ENCODE data around the gene CIAO1. TPM values are rescaled to one million over a fixed set of nuclear protein-coding genes. Genes with fewer than 3 reads are reported as not detected.
A peak's percentile ranks its signal among the peaks of the same experiment; 100 is the strongest.

The CIAO1 gene
- total RNA-seq, 1 experiment from 2014 or later, result 82.8 TPM

DNA sequence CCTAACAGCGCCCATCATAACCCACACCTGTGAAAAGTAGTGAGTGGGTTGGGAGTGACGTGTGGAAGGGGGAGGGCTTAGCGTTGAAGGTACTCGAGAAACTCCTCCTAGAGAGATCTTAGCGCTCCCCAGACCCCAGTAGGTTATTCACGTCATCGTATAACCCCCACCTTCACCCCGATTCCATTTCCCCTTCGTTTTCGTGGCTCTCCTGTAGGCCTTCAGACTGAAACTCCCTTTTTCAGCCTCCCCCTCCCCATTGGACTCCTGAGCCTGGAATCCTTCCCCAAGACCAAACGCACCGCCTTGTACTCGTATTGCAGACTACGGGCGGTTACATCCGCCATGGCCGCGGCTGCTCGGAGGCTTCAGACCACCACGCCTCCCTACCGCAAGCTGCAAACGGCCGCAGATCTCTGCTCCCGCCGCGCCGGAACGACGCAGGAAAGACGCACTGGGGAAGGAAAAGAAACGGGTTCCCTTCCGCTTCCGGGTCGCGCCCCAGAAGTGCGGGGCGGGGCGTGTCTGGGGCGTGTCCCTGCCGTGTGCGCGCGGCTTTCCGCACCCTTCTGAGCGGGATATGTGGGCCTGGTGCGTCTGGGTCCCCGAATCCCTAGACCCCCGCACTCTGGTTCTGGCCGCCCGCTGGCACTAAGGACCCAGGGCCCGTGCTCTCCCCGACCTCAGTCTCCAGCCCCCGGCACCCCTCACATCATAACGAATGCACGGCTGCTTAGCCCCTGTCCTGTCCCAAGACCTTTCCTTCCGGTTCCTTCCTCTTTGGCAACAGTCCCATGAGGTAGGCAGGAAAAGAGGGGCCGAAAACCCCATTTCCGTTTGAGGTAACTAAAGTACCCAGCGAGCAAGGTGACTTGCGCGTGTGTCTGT, 39.3 kb downstream of the CIAO1 start, which contains the start of gene SNRNP200 (continued):
- TF ChIP-seq, protein P1, sequence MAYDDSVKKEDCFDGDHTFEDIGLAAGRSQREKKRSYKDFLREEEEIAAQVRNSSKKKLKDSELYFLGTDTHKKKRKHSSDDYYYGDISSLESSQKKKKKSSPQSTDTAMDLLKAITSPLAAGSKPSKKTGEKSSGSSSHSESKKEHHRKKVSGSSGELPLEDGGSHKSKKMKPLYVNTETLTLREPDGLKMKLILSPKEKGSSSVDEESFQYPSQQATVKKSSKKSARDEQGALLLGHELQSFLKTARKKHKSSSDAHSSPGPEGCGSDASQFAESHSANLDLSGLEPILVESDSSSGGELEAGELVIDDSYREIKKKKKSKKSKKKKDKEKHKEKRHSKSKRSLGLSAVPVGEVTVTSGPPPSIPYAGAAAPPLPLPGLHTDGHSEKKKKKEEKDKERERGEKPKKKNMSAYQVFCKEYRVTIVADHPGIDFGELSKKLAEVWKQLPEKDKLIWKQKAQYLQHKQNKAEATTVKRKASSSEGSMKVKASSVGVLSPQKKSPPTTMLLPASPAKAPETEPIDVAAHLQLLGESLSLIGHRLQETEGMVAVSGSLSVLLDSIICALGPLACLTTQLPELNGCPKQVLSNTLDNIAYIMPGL (CRISPR knock-in tag; IDR thresholded peaks at IDR 0.05), result peak; percentile 70; the same call in 1 of the 2 replicates
- peak; percentile 65; the same call in 1 of the 2 replicates for TF ChIP-seq FOXP1 (CRISPR knock-in tag; IDR thresholded peaks at IDR 0.05; ENCODE audit: borderline replicate concordance)
- TF ChIP-seq NFE2L1 (CRISPR knock-in tag; IDR thresholded peaks at IDR 0.05), result peak; percentile 57; the same call in 1 of the 2 replicates
- TF ChIP-seq OVOL2 (CRISPR knock-in tag; IDR thresholded peaks at IDR 0.05; ENCODE audit: borderline replicate concordance), result no peak
- TF ChIP-seq ELF4 (CRISPR knock-in tag; IDR thresholded peaks at IDR 0.05; ENCODE audit: low read depth), result no peak
- TF ChIP-seq, protein P2, sequence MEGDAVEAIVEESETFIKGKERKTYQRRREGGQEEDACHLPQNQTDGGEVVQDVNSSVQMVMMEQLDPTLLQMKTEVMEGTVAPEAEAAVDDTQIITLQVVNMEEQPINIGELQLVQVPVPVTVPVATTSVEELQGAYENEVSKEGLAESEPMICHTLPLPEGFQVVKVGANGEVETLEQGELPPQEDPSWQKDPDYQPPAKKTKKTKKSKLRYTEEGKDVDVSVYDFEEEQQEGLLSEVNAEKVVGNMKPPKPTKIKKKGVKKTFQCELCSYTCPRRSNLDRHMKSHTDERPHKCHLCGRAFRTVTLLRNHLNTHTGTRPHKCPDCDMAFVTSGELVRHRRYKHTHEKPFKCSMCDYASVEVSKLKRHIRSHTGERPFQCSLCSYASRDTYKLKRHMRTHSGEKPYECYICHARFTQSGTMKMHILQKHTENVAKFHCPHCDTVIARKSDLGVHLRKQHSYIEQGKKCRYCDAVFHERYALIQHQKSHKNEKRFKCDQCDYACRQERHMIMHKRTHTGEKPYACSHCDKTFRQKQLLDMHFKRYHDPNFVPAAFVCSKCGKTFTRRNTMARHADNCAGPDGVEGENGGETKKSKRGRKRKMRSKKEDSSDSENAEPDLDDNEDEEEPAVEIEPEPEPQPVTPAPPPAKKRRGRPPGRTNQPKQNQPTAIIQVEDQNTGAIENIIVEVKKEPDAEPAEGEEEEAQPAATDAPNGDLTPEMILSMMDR (IDR thresholded peaks at IDR 0.05), result no peak
- TF ChIP-seq, protein P3, sequence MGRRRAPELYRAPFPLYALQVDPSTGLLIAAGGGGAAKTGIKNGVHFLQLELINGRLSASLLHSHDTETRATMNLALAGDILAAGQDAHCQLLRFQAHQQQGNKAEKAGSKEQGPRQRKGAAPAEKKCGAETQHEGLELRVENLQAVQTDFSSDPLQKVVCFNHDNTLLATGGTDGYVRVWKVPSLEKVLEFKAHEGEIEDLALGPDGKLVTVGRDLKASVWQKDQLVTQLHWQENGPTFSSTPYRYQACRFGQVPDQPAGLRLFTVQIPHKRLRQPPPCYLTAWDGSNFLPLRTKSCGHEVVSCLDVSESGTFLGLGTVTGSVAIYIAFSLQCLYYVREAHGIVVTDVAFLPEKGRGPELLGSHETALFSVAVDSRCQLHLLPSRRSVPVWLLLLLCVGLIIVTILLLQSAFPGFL (CRISPR knock-in tag; IDR thresholded peaks at IDR 0.05; ENCODE audit: borderline replicate concordance), result no peak
- TF ChIP-seq CBFB (CRISPR knock-in tag; IDR thresholded peaks at IDR 0.05; ENCODE audit: low read depth), result 0 out of 2 replicates have a peak, but pooled peaks have one; percentile 17
- TF ChIP-seq, protein P4, sequence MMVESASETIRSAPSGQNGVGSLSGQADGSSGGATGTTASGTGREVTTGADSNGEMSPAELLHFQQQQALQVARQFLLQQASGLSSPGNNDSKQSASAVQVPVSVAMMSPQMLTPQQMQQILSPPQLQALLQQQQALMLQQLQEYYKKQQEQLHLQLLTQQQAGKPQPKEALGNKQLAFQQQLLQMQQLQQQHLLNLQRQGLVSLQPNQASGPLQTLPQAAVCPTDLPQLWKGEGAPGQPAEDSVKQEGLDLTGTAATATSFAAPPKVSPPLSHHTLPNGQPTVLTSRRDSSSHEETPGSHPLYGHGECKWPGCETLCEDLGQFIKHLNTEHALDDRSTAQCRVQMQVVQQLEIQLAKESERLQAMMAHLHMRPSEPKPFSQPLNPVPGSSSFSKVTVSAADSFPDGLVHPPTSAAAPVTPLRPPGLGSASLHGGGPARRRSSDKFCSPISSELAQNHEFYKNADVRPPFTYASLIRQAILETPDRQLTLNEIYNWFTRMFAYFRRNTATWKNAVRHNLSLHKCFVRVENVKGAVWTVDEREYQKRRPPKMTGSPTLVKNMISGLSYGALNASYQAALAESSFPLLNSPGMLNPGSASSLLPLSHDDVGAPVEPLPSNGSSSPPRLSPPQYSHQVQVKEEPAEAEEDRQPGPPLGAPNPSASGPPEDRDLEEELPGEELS (CRISPR knock-in tag; IDR thresholded peaks at IDR 0.05), result peak; percentile 94
- TF ChIP-seq ZNF396 (CRISPR knock-in tag; IDR thresholded peaks at IDR 0.05; ENCODE audit: borderline replicate concordance), result no peak
- TF ChIP-seq NFYB (CRISPR knock-in tag; conservative IDR thresholded peaks at IDR 0.05; ENCODE audit: low read depth), result no peak
- TF ChIP-seq GRHL2 (CRISPR knock-in tag; IDR thresholded peaks at IDR 0.05; ENCODE audit: insufficient replicate concordance, severe bottlenecking), result no peak
- TF ChIP-seq NR1H2 (CRISPR knock-in tag; IDR thresholded peaks at IDR 0.05), result no peak
- no peak for TF ChIP-seq ZBTB21 (CRISPR knock-in tag; IDR thresholded peaks at IDR 0.05; ENCODE audit: borderline replicate concordance)
- peak; percentile 94 for TF ChIP-seq GABPB1 (CRISPR knock-in tag; IDR thresholded peaks at IDR 0.05)
- no peak for TF ChIP-seq MXD4 (CRISPR knock-in tag; IDR thresholded peaks at IDR 0.05; ENCODE audit: borderline replicate concordance)
- TF ChIP-seq, protein P5, sequence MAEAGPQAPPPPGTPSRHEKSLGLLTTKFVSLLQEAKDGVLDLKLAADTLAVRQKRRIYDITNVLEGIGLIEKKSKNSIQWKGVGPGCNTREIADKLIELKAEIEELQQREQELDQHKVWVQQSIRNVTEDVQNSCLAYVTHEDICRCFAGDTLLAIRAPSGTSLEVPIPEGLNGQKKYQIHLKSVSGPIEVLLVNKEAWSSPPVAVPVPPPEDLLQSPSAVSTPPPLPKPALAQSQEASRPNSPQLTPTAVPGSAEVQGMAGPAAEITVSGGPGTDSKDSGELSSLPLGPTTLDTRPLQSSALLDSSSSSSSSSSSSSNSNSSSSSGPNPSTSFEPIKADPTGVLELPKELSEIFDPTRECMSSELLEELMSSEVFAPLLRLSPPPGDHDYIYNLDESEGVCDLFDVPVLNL (CRISPR knock-in tag; IDR thresholded peaks at IDR 0.05; ENCODE audit: borderline replicate concordance, low read depth), result 0 out of 2 replicates have a peak, but pooled peaks have one; percentile 54
- TF ChIP-seq ZNF219 (CRISPR knock-in tag; IDR thresholded peaks at IDR 0.05; ENCODE audit: borderline replicate concordance), result no peak
- TF ChIP-seq RELA (CRISPR knock-in tag; IDR thresholded peaks at IDR 0.05; ENCODE audit: borderline replicate concordance), result no peak
- TF ChIP-seq EMX1 (CRISPR knock-in tag; IDR thresholded peaks at IDR 0.05), result no peak
- TF ChIP-seq RORB (CRISPR knock-in tag; IDR thresholded peaks at IDR 0.05), result no peak
- TF ChIP-seq, protein P6, sequence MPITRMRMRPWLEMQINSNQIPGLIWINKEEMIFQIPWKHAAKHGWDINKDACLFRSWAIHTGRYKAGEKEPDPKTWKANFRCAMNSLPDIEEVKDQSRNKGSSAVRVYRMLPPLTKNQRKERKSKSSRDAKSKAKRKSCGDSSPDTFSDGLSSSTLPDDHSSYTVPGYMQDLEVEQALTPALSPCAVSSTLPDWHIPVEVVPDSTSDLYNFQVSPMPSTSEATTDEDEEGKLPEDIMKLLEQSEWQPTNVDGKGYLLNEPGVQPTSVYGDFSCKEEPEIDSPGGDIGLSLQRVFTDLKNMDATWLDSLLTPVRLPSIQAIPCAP (CRISPR knock-in tag; IDR thresholded peaks at IDR 0.05), result no peak; the same call in 1 of the 2 replicates
- TF ChIP-seq, protein P7, sequence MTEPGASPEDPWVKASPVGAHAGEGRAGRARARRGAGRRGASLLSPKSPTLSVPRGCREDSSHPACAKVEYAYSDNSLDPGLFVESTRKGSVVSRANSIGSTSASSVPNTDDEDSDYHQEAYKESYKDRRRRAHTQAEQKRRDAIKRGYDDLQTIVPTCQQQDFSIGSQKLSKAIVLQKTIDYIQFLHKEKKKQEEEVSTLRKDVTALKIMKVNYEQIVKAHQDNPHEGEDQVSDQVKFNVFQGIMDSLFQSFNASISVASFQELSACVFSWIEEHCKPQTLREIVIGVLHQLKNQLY (CRISPR knock-in tag; IDR thresholded peaks at IDR 0.05), result no peak
- no peak for TF ChIP-seq ZNF416 (CRISPR knock-in tag; IDR thresholded peaks at IDR 0.05)
- TF ChIP-seq, protein P8, sequence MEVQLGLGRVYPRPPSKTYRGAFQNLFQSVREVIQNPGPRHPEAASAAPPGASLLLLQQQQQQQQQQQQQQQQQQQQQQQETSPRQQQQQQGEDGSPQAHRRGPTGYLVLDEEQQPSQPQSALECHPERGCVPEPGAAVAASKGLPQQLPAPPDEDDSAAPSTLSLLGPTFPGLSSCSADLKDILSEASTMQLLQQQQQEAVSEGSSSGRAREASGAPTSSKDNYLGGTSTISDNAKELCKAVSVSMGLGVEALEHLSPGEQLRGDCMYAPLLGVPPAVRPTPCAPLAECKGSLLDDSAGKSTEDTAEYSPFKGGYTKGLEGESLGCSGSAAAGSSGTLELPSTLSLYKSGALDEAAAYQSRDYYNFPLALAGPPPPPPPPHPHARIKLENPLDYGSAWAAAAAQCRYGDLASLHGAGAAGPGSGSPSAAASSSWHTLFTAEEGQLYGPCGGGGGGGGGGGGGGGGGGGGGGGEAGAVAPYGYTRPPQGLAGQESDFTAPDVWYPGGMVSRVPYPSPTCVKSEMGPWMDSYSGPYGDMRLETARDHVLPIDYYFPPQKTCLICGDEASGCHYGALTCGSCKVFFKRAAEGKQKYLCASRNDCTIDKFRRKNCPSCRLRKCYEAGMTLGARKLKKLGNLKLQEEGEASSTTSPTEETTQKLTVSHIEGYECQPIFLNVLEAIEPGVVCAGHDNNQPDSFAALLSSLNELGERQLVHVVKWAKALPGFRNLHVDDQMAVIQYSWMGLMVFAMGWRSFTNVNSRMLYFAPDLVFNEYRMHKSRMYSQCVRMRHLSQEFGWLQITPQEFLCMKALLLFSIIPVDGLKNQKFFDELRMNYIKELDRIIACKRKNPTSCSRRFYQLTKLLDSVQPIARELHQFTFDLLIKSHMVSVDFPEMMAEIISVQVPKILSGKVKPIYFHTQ (CRISPR knock-in tag; IDR thresholded peaks at IDR 0.05), result no peak

Data from WTC11 (cell line).